Colonic mucosa (tissue), 4 donors: ENCODE data around the gene SNX33. TPM values are rescaled to one million over a fixed set of nuclear protein-coding genes. Genes with fewer than 3 reads are reported as not detected.
"Not testable (repeated sequence)": the region's sequence is repeated elsewhere in the genome, so short reads cannot be mapped to it uniquely, and the experiment has no call there.

Experiments used
- DNase-seq: peaks from one replicate; pipeline ENCODE4 v3.0.0-alpha.2; 2020
- H3K27ac ChIP-seq: fragments of 200-600 bp; one replicate; pipeline ENCODE4 v1.8.0; 2021
- H3K27me3 ChIP-seq: fragments of 200-600 bp; one replicate; pipeline ENCODE4 v1.8.0; 2021
- H3K36me3 ChIP-seq: fragments of 200-600 bp; one replicate; pipeline ENCODE4 v1.8.0; 2021
- H3K4me1 ChIP-seq: fragments of 200-600 bp; one replicate; pipeline ENCODE4 v1.8.0; 2021; ENCODE audit warnings: mild to moderate bottlenecking
- H3K4me3 ChIP-seq: fragments of 200-600 bp; one replicate; pipeline ENCODE4 v1.8.0; 2021
- H3K9ac ChIP-seq, 2 donors: one replicate each; pipeline ENCODE4 v1.7.0; 2013; ENCODE audit warnings: control low read depth in 2 of 2, low read depth in 2 of 2, low read length in 2 of 2
- H3K9me3 ChIP-seq: fragments of 200-600 bp; one replicate; pipeline ENCODE4 v1.8.0; 2021
- intact Hi-C: fragments of 100-400 bp; cut with DNase I; formaldehyde crosslinking; loops from one replicate; pipeline ENCODE4 v1.14.1; 2022
- total RNA-seq, 2 donors: library from RNA; stranded (reverse); fragmentation: NEBNext Ultra II Directional in 1 of 2; extraction: Animal tissue kit (Norgen Biotek cat#: 25700) in 1 of 2; gene quantifications; one replicate each; pipeline ENCODE4 v1.2.1, GENCODE V29; 2021
- TF ChIP-seq, protein P1 (sequence below): fragments of 200-600 bp; IDR thresholded peaks from one replicate; pipeline ENCODE4 v1.8.0; 2022; ENCODE audit warnings: antibody characterized with exemption, mild to moderate bottlenecking
- donor health status: healthy.
- donor health status: DM: no; HTN: no; CAD: no.
- donor health status: DM: no; HTN: no; CAD: no.

Gene SNX33
- total RNA-seq, 2 donors from 2014 or later, result 26.2 to 28.1 TPM

DNA sequence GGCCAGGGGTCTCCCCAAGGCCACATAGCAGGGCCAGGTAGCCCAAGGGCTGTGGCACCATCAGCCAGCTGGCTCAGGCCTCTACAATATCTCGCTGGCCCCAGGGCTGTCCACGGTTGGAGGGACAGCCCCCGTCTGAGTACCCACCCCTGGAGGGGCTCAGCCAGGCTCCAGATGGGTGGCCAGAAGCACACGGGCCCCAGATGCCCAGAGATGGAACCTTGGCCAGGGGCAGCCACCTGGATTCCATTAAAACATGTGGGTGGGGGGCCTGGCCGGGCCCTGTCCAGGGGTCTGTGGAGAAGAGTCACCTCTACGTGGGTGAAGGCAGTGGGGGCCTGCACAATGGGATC lies 56.5 kb downstream of the SNX33 start:
- no peaks in the 10 kb centered on the region for H3K4me1 ChIP-seq
- DNase-seq, result no peak
- TF ChIP-seq, protein P1, sequence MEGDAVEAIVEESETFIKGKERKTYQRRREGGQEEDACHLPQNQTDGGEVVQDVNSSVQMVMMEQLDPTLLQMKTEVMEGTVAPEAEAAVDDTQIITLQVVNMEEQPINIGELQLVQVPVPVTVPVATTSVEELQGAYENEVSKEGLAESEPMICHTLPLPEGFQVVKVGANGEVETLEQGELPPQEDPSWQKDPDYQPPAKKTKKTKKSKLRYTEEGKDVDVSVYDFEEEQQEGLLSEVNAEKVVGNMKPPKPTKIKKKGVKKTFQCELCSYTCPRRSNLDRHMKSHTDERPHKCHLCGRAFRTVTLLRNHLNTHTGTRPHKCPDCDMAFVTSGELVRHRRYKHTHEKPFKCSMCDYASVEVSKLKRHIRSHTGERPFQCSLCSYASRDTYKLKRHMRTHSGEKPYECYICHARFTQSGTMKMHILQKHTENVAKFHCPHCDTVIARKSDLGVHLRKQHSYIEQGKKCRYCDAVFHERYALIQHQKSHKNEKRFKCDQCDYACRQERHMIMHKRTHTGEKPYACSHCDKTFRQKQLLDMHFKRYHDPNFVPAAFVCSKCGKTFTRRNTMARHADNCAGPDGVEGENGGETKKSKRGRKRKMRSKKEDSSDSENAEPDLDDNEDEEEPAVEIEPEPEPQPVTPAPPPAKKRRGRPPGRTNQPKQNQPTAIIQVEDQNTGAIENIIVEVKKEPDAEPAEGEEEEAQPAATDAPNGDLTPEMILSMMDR, result no peak
- no peak overlapping the region for H3K27ac ChIP-seq
- H3K4me3 ChIP-seq, result no peak overlapping the region
- no peaks in the 10 kb centered on the region for H3K36me3 ChIP-seq
- no peaks in the 10 kb centered on the region for H3K9me3 ChIP-seq
- intact Hi-C loops, result no loop called here
- H3K9ac ChIP-seq, result no peak overlapping the region
- H3K27me3 ChIP-seq, result no peaks in the 10 kb centered on the region

DNA sequence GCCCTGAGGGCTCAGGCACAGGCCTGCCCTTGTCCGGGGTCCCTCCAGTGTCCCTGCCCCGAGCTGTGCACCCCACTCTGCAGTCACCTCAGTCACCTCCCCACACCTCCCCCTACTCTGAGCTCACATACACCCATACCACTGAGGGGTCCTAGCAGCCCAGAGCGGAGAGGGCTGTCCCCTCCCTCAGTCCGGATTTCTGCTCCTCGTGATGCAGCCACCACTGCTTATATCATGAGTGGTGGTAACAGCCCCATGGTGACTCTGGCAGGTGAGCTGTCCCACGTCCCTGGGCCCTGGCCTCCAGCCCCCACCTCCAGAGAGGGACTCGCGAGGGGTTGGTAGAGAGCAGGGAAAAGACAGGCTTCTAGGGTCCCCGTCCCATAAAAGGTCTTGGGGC lies 56.9 kb downstream of the SNX33 start:
- no peaks in the 10 kb centered on the region for H3K27me3 ChIP-seq
- H3K4me1 ChIP-seq, result no peaks in the 10 kb centered on the region
- TF ChIP-seq, protein P1, result no peak
- H3K36me3 ChIP-seq, result no peaks in the 10 kb centered on the region
- no peak overlapping the region for H3K27ac ChIP-seq
- H3K9ac ChIP-seq, result no peak overlapping the region
- H3K9me3 ChIP-seq, result no peaks in the 10 kb centered on the region
- no peak for DNase-seq
- intact Hi-C loops, result no loop called here
- no peak overlapping the region for H3K4me3 ChIP-seq

DNA sequence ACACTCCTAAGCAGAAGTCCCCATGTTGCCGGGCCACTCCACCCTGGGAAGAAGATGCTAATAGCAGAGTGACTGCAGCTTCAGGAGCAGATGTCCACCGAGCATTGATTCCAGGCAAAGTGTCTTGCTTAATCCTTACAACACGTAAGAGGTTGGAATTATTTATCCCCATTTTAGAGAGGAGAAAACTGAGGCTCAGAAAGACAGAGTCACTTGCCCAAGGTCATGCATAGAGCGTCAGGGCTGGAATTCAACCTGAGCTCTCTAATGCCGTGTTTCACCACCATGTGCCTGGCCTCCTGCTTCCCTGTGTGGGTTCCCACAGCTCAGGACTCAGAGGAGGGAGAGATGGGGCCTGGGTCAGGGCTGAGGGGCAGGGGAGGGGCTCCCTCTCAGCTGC lies 57.7 kb downstream of the SNX33 start:
- H3K4me3 ChIP-seq, H3K27ac ChIP-seq, H3K36me3 ChIP-seq, H3K9ac ChIP-seq, H3K4me1 ChIP-seq, DNase-seq, intact Hi-C loops, H3K9me3 ChIP-seq, H3K27me3 ChIP-seq: not testable (repeated sequence)

DNA sequence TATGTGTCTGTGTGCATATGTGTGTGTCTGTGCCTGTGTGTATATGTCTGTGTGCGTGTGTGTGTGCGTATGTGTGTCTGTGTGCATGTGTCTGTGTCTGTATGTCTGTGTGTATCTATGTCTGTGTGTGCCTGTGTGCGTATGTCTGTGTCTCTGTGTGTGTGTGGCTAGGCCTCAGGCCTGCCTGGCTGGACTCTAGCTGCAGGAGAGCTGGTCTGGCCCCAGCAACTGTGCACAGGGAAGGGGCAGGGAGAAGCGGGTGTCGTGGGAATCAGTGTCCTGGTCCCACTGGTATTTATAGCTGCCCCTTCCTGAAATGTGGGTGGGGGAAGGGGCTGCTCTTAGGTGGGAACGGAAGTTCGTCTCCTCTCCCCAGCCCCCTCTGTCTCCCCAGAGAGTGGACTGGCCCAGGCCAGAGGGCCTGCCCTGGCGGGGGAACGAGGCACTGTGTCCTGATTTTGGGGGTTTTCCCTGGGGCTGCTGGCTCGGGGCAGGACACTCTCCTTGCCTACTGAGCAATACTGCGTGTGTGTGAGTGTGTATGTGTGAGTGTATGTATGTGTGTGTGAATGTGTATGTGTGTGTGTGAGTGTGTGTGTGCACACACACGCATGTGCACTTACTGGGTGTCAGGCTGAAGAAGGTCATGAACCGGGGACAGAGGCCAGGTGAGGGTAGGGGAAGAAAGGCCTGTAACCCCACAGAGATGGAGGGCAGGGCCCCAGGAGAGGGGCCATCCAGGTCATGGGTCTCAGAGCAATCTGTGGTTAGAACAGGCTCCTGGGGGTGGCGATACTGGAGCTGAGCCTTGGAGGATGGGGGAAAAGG lies 58.4 kb downstream of the SNX33 start:
- intact Hi-C loops, result no loop called here
- TF ChIP-seq, protein P1, result no peak
- H3K27ac ChIP-seq, result no peak overlapping the region
- DNase-seq, result no peak
- H3K4me1 ChIP-seq, result no peaks in the 10 kb centered on the region
- no peaks in the 10 kb centered on the region for H3K27me3 ChIP-seq
- no peak overlapping the region for H3K4me3 ChIP-seq
- no peaks in the 10 kb centered on the region for H3K9me3 ChIP-seq
- H3K9ac ChIP-seq, result no peak overlapping the region
- H3K36me3 ChIP-seq, result no peaks in the 10 kb centered on the region

DNA sequence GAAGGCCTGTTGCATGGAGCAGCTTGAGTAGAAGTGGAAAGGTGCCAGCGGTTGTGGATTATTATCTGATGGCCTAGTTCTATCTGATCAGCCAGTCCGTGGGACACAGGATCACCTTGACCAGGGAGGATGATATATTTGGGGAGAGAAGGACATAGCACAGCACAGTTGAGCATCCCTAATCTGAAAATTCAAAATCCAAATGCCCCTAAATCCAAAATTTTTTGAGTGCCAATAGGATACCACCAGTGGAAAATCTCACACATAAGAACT lies 58.9 kb downstream of the SNX33 start:
- Histone ChIP-seq H3K9me3 (no peaks in the 10 kb centered on the region), H3K9ac (no peak overlapping the region), H3K27me3 (no peaks in the 10 kb centered on the region), H3K4me3 (no peak overlapping the region), H3K4me1 (no peaks in the 10 kb centered on the region), H3K36me3 (no peaks in the 10 kb centered on the region), H3K27ac (no peak overlapping the region)
- DNase-seq, result no peak
- TF ChIP-seq, protein P1, result no peak
- intact Hi-C loops, result no loop called here

DNA sequence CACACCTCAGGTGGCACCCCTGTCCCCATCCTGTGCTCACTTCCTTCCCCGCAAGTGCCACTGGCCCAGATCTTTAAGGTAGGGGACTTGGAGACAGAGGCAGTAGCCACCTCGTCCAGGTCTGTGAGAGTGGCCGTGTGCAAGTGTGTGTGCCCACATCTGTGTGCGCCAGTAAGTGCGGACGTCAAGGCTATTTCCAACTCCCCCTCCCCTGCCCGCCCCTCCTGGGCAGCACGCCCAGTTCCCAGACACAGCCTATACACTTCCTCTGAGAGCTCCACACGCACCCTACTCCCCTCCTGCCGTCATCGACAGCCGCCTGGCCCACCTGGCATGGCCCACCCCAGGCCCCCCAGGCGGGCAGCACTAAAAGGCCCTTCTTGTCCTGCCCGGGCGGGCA lies 61.7 kb downstream of the SNX33 start:
- H3K27ac ChIP-seq, H3K9ac ChIP-seq, H3K9me3 ChIP-seq, DNase-seq, H3K36me3 ChIP-seq, H3K27me3 ChIP-seq, H3K4me1 ChIP-seq, intact Hi-C loops, H3K4me3 ChIP-seq: not testable (repeated sequence)

DNA sequence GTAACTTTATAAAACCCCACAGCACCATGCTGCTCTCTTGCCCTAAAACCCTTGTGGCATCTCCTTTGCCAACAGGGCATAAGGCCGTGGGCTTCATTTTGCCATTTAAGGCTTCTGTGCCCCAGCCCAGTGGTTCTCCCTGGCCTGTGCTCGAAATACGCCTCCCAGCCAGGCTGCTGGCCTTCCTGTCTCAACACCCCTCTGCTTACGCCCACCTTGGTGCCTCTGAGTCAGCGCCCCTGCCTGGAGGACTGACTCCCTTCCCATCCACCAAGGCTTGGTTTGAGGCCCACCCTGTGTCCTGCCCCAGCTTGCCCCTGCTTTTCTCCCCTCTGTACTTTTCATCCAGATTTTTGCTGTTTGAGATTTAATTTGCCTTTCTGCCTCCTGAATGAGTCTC lies 63.2 kb downstream of the SNX33 start:
- H3K27ac ChIP-seq, H3K36me3 ChIP-seq, H3K9ac ChIP-seq, intact Hi-C loops, DNase-seq, H3K27me3 ChIP-seq, H3K4me3 ChIP-seq, H3K4me1 ChIP-seq, H3K9me3 ChIP-seq: not testable (repeated sequence)

DNA sequence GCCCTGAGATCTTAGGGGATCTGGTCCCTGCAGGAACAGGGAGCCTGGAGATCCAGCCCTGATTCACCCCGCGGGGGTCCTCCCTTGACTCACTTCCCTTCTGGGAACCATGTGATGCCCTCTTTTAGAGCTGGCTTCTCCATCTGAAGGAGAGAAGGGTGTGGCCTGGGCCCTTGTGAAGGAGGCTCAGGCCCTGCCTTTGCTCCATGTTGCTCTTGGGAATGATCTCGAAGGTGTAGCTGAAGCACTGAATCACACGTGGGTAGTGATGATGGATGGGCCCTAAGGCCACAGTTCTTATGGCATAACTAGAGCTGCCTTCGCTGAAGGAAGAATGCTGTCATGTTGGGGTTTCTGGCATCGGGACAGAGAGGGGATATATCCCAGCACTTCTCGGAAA lies 63.8 kb downstream of the SNX33 start:
- H3K9ac ChIP-seq, H3K9me3 ChIP-seq, intact Hi-C loops, H3K27ac ChIP-seq, H3K4me3 ChIP-seq, H3K27me3 ChIP-seq, DNase-seq, H3K36me3 ChIP-seq, H3K4me1 ChIP-seq: not testable (repeated sequence)
